Measurements from ENCODE around the gene LRRC10B. TPM values are rescaled to one million over a fixed set of nuclear protein-coding genes. Genes with fewer than 3 reads are reported as not detected.

Gene LRRC10B
- total and polyA plus RNA-seq, 2 of the 8 experiments (the other 6 are each of a cell fraction or from before 2014, with no cell fraction given), result 0.47 to 0.71 TPM

GRCh38 chr11:61513143-61513765 is 4.7 kb downstream of the LRRC10B start:
- Histone ChIP-seq H3K79me2 (ENCODE audit: control insufficient read depth in 1 of 2, insufficient read depth in 2 of 2, low read length in 2 of 2) (no peaks in the 10 kb centered on the region), H2BK15ac (ENCODE audit: low read length) (peak overlapping the region; percentile 88; the same call in 1 of the 2 replicates), H3K4me3 (ENCODE audit: extremely low read depth in 1 of 4, insufficient read depth in 2 of 4, low read depth in 3 of 4, low read length in 4 of 4) (no peak overlapping the region), H4K8ac (ENCODE audit: extremely low read depth, insufficient read depth, low read length) (no peak overlapping the region), H2BK12ac (ENCODE audit: low read depth, low read length) (peak overlapping the region; percentile 94; the same call in 1 of the 2 replicates), H4K5ac (ENCODE audit: insufficient read length, low read depth, low read length) (no peak overlapping the region), H3K4ac (replicated peaks; ENCODE audit: insufficient read length, low read depth, low read length) (no peak overlapping the region), H2BK20ac (ENCODE audit: low read length) (peak overlapping the region; percentile 97), H2BK120ac (replicated peaks; ENCODE audit: low read depth, low read length) (peak overlapping the region; percentile 67), H2AFZ (ENCODE audit: low read length) (no peak overlapping the region), H3K56ac (replicated peaks; ENCODE audit: insufficient read length, low read depth, low read length) (no peak overlapping the region), H4K20me1 (replicated peaks in 1 of 2; ENCODE audit: control insufficient read depth in 1 of 2, insufficient read depth in 2 of 2, low read length in 2 of 2) (peaks cover 0 to 2% of the 10 kb centered on the region in 2 experiments), H3K9ac (replicated peaks in 1 of 4; ENCODE audit: extremely low read depth in 1 of 4, low read depth in 3 of 4, low read length in 3 of 4) (no peak overlapping the region), H3K79me1 (ENCODE audit: low read depth, low read length) (no peaks in the 10 kb centered on the region), H3K27me3 (replicated peaks in 1 of 4; ENCODE audit: control insufficient read depth in 3 of 4, extremely low read depth in 1 of 4, insufficient read depth in 3 of 4, low read length in 3 of 4) (peaks cover 8 to 22% (median 16%) of the 10 kb centered on the region in 4 experiments), H2BK5ac (ENCODE audit: low read depth, low read length) (peak overlapping the region; percentile 92; the same call in 1 of the 2 replicates), H3K4me2 (ENCODE audit: insufficient read depth in 1 of 2, low read depth in 2 of 2, low read length in 2 of 2) (0 out of 4 replicates have a peak overlapping the region, but pooled peaks have one; percentile 4 to 39), H3K14ac (ENCODE audit: insufficient read length) (no peak overlapping the region), H4K91ac (replicated peaks; ENCODE audit: insufficient read length, low read length) (peak overlapping the region; percentile 63), H3K23me2 (ENCODE audit: low read depth, low read length) (peaks cover 4% of the 10 kb centered on the region; the same call in 1 of the 2 replicates), H3K36me3 (ENCODE audit: control insufficient read depth in 2 of 4, insufficient read depth in 4 of 4, low read length in 3 of 4) (no peaks in the 10 kb centered on the region), H3K9me3 (ENCODE audit: insufficient read depth in 2 of 2, low read depth in 1 of 2, low read length in 1 of 2) (no peaks in the 10 kb centered on the region), H3K18ac (ENCODE audit: extremely low read depth, low read length) (peak overlapping the region; percentile 55; the same call in 1 of the 2 replicates), H3K27ac (ENCODE audit: low read depth, low read length) (0 out of 2 replicates have a peak overlapping the region, but pooled peaks have one; percentile 4), H2AK5ac (ENCODE audit: low read depth, low read length) (peak overlapping the region; percentile 71; the same call in 1 of the 2 replicates), H3K4me1 (replicated peaks in 1 of 4; ENCODE audit: control insufficient read depth in 3 of 4, insufficient read depth in 4 of 4, low read length in 3 of 4) (peaks cover 0 to 48% (median 31%) of the 10 kb centered on the region in 4 experiments; a peak in 6 of 7 replicates), H3K23ac (ENCODE audit: insufficient read length) (no peak overlapping the region)
- POLR2A ChIA-PET (ENCODE audit: partially characterized antibody), result interaction anchor here (1.2 to 2.8 kb wide), 6 partner anchors 10 to 64 kb away, joined by 4 to 14 read pairs (median 7); no protein-coding TSS in a partner anchor
- no peak for FAIRE-seq
- TF ChIP-seq TEAD4 (IDR thresholded peaks at IDR 0.05; ENCODE audit: low read depth, low read length) (no peak), KDM1A (IDR thresholded peaks at IDR 0.05; ENCODE audit: borderline replicate concordance, low read length) (0 out of 2 replicates have a peak, but pooled peaks have one; percentile 15), SP1 (IDR thresholded peaks at IDR 0.05; ENCODE audit: low read depth, low read length) (no peak), CHD1 (IDR thresholded peaks at IDR 0.05; ENCODE audit: low read depth, low read length) (no peak), BRCA1 (IDR thresholded peaks at IDR 0.05; ENCODE audit: low read depth, low read length) (no peak), HDAC6 (IDR thresholded peaks at IDR 0.05; ENCODE audit: low read depth, low read length) (no peak)
- CTCF ChIA-PET (ENCODE audit: partially characterized antibody), result interaction anchor here (0.7 to 40.4 kb wide), 14 partner anchors 8 to 123 kb away, joined by 3 to 2106 read pairs (median 6); a partner anchor contains a TSS
- DNase-seq (ENCODE audit: low read depth in 1 of 2, low spot score in 2 of 2), result no peak
- 70% methylated on average over 9 of the region's 11 CpGs; no CpG with 5 or more reads in 1 of the 2 experiments for WGBS, 2 experiments (ENCODE audit: extremely low coverage in 1 of 2, insufficient coverage in 1 of 2, insufficient read length in 1 of 2, insufficient replicate concordance in 2 of 2, low coverage in 1 of 2, low lambda C conversion rate in 2 of 2, missing lambda C conversion rate in 1 of 2)
